ENCODE results near the gene CNNM2.

CNNM2 gene

DNA sequence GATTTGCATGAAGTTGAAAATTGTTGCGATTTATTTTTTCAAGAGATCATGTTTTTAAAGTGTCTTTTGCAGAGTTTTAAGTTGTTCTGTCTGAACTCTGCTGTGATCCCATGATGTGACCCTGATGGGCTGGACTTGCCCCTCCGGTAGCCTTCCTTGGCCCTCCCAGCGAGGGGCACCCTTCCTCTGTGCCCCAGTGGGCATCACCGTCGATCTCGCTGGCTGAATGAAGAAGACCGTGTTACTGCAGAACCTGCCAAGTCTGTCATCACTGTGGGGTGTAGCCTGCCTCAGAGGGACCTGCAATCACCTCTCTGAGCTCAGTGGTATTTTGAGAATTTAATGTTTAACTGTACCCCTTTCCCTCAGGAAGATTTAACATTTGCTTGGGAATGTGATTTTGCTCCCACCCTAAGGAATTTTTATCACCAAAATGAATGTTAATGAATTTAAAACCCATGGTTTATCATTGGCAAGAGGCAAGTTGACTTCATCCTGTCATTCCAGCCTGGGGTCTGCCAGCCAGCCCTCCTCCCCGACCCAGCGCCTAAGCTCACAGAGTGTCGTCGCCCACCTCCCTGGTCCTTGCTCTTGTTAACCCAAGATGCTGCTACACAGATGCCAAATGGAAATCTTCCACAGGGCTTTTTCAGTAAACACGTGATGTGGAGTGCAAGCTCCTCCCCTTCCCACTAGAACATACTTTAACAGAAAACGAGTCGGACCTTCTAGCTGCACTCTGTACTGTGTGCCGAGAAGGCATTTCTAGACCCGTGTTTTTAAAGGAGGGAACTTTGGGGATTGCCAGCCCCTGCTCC, 159.6 kb downstream of the CNNM2 start:
- no peak for ATAC-seq

- ATAC-seq: no peak
These were observed 160.2 kb downstream of the CNNM2 start for GRCh38 chr10:103078309-103078615.

DNA sequence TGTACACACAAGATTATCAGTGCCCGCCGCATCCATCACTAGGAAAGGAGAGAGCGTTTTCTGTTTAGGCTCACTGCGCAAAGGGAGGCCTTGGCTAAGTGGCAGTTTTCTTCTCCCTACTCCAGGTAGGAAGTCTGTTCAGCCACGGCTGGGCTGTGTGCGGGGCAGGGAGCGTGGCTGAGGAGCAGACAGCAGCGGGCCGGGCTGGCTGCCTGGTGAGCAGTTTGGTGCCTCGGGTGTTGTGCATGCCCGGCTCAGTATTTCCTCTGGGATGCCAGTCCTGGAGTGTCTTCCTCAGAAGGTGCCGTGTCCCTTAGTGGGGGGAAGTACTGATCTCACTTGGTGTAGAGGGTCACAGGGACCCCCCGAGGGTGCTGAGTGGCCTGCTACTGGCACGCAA, 160.6 kb downstream of the CNNM2 start:
- no peak for ATAC-seq

DNA sequence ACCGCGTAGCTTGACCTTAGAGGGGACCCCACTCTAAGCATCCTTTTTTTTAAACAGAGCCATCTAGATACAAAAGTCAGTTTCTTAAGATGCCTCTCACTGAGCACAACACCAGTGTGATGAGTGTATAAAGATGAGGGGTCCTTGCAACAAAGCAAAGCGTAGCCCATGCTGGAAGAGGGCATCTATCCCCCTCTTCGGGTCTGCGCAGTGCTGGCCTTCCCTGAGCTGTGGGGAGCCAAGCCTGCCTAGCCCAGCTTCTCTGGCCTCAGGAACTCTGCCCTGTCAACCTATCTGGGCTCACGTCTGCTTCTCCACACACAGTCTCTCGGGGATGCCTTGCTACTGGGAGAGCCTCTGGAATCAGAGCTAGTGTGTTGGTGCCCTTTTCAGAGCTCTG, 161.0 kb downstream of the CNNM2 start:
- ATAC-seq: no peak

DNA sequence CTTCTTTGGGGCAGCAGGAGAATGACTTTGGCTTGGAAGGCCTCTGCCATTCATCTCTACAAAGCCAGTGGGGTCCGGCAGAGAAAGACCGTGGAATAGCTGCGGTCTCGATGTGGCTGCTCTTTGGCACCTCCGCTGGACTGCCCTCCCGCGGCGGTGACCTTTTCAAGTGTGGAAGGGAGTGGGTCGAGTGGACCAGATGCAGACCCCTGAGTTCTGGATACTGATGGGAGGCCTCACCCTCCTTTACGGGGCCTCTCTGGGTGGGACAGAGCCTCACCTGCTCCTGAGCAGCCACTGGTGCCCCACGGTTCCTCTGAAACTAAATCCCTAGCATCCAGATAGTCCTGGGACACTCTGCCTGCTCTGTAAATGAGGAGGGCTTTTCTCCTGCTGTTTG, 161.9 kb downstream of the CNNM2 start:
- no peak for ATAC-seq

DNA sequence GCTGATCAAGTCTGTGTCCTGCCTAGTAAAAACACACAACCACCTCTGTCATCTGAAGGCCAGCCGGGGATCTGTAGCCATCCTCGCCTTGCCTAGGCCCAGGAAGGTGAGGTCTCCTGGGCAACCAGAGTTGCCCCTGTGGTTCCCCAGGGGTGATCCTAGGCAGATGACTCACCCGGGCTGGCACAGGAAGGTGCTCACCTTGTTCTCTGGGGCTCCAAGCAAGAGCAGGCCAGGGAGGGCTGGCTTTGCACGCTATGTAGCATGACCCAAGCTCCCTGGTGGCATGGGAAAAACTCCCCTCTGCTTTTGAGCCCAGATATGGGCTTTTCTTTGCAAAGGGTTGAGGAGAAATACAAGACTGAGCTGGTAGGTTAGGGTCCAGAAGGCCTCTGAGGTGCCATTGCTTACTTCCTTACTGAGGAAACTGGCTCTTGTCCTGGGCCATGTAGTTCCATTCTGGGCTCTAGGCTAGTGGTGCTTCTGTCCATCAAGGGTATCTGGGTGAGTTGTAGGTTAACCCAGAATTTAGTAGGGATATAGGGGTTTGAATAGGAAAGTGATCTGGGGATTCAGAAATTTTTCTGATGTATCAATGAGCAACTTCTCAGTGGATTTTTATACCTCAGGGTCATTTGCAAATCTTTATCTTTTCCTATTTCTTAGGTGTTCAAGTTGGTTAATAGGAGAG, 162.9 kb downstream of the CNNM2 start:
- ATAC-seq: peak; percentile 28 to 38

GRCh38 chr10:103082683-103083082, 164.6 kb downstream of the CNNM2 start:
- no peak for ATAC-seq

DNA sequence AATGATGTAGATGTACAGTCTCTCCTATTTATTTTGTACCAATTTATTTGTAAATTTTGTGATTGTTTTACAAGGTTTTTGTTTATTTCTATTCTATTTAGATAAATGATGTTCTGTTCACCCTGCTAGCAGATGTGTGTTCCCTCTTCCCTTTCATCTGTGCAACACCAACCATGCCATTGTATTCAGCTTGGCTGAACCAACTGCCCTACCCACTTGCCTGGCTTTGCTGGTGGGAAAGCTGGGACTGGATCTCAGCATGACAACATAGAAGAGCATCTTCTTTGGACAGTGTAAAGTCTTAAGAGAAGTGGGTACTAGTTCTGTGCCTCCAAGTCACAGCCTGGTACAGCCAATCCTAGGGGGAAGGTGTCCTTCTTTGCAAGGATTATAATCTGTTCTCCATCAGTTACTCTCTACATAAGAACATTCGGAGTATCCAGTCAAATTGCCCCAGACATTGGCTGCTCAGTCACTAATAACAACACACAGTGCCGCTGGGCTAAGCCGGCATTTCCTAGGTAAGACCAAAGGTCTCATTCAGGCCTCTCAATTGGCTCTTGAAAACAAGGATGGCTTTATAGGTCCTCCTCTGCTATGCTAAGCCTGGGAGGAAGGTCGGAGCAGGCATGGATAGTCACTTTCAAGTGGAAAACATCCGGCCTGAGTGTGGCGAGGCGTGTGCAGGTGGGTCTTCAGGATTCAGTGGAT, 165.3 kb downstream of the CNNM2 start:
- no peak for ATAC-seq

GRCh38 chr10:103083977-103084320, 165.9 kb downstream of the CNNM2 start:
- no peak for ATAC-seq

GRCh38 chr10:103086261-103086660, 168.2 kb downstream of the CNNM2 start:
- ATAC-seq: no peak

DNA sequence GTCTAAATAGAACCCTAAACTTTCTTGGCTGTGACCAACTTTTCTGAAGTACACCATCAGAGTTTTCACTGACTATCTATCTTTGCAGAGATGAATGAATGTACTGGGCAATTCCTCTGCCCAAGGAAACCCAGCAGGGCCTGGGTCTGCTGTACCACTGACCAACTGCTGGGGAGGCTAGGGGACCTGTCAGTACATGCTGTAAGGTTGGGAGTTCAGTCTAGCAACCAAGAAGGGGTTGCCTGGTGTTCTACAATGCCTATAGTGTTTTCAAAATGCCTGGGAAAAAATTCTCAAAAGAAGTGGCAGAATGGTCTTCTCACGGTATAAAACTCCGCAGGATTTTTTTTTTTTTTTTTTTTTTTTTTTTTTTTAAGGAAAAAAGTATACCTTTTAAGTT, 168.7 kb downstream of the CNNM2 start:
- no peak for ATAC-seq

DNA sequence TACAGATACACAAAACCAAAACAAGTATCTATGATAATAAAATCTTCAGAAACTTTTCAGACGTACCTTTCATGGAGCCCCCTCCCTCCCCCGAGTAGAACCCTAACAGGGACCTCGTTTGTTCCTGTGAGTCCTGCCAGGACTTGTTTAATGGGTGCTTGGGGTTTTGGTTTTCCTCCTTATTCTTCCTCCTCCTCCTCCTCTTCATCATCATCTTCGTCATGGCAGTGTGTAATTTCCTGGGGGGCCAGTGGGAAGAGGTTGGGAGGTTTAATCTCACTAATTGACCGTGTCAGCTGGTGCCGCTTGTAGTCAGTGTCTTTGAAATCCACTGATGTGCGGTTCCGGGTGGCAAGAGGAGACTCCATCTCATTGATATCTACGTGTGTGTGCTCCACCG, 171.4 kb downstream of the CNNM2 start:
- no peak for ATAC-seq

DNA sequence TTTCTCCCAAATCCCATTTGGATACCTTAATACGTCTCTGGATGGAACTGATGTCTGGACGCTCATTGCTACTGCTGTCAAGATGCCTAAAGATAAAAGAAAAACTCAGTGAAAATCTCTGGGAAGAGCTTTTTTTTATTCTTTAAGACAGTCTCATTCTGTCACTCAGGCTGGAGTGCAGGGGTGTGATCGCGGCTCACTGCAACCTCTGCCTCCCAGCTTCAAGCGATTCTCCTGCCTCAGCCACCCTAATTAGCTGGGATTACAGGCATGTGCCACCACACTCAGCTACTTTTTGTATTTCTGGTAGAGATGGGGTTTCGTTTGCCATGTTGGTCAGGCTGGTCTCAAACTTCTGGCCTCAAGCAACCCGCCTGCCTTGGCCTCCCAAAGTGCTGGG, 172.8 kb downstream of the CNNM2 start:
- no peak for ATAC-seq

GRCh38 chr10:103095005-103095404, 176.9 kb downstream of the CNNM2 start:
- no peak for ATAC-seq

DNA sequence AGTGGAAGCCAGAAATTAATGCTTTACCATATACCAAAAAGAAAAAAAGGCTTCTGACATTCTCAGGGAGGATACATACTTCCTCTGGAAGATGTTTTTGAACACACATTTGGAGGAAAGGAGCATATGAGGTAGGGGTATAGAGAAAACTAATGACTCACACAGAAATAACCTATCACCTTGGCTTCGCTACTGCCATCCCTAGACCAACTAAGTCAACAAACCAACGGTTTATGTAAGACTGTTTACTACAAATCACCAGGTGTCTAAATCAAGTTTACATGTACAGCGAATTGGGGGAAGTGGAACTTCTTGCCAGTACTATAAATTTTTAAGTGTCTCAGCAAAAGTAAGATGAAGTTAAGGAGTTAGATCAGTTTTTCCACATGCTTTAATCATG, 178.0 kb downstream of the CNNM2 start:
- ATAC-seq: no peak

DNA sequence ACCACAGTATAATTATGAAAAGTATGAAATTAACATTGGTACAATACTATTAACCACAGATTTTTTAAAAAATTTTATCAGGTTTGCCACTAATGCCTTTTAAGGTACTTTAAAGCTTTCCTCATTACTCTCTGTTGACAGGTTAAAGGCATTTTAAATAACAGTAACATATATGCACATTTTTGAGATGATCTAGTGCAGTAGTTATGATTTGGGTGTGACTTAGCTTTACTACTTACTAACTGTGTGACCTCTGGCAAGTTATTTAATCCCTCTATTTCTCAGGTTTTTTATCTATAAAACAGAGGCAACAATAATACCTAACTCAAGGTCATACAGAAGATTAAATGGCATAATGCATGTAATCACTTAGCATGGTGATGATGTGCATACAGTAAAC, 180.1 kb downstream of the CNNM2 start:
- no peak for ATAC-seq

- ATAC-seq: no peak
These were observed 182.5 kb downstream of the CNNM2 start for GRCh38 chr10:103100620-103101019.

GRCh38 chr10:103102195-103102594, 184.1 kb downstream of the CNNM2 start:
- no peak for ATAC-seq

GRCh38 chr10:103103989-103104388, 185.9 kb downstream of the CNNM2 start:
- ATAC-seq: no peak

- no peak for ATAC-seq
These were observed 186.6 kb downstream of the CNNM2 start for GRCh38 chr10:103104721-103105120.

DNA sequence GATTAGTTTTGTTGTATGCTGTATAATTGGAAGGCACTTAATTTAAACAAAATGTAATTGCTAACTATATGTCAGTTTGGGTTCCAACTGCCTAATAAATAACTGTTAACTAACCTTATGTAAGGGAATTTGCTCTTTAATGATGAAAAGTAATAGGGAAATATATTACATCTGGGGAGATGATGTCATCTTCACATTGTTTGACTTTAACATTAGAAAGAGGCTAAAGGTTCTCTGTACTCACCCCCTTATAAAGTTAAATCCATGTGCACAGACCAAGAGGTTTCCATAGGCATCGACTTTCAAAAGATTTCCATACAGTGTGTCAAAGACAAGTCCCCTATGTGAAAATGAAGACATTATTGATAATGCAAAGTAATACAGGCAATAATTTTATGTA, 187.4 kb downstream of the CNNM2 start:
- ATAC-seq: no peak

- no peak for ATAC-seq
These were observed 188.4 kb downstream of the CNNM2 start for GRCh38 chr10:103106539-103106938.

GRCh38 chr10:103109821-103110220, 191.7 kb downstream of the CNNM2 start:
- no peak for ATAC-seq

DNA sequence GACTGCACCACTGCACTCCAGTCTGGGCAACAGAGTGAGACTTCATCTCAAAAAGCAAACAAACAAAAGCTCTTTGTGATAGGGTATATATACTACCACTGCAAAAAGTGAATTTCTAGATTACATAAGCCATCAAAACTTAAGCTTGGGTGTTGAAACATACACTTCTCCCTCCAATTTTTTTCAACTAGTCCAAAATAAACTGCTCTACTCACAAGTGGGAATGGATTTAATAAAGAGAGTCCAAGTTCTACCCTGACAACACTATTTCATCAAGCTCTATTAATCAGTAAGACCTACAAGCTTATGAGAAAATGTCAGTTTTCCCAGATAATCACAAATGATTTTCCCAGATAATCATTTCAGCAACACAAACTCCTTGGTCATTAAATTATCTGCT, 192.3 kb downstream of the CNNM2 start:
- no peak for ATAC-seq
